HG02610 (cell line): ENCODE measurements around the gene ABLIM2.

Experiments used
- ATAC-seq: cut with Tn5 transposase; IDR thresholded peaks from one replicate; pipeline ENCODE4 v1.9.1; 2021; ENCODE audit warnings: mild to moderate bottlenecking, moderate library complexity; ENCODE audit not compliant: unreplicated experiment

ABLIM2 gene

DNA sequence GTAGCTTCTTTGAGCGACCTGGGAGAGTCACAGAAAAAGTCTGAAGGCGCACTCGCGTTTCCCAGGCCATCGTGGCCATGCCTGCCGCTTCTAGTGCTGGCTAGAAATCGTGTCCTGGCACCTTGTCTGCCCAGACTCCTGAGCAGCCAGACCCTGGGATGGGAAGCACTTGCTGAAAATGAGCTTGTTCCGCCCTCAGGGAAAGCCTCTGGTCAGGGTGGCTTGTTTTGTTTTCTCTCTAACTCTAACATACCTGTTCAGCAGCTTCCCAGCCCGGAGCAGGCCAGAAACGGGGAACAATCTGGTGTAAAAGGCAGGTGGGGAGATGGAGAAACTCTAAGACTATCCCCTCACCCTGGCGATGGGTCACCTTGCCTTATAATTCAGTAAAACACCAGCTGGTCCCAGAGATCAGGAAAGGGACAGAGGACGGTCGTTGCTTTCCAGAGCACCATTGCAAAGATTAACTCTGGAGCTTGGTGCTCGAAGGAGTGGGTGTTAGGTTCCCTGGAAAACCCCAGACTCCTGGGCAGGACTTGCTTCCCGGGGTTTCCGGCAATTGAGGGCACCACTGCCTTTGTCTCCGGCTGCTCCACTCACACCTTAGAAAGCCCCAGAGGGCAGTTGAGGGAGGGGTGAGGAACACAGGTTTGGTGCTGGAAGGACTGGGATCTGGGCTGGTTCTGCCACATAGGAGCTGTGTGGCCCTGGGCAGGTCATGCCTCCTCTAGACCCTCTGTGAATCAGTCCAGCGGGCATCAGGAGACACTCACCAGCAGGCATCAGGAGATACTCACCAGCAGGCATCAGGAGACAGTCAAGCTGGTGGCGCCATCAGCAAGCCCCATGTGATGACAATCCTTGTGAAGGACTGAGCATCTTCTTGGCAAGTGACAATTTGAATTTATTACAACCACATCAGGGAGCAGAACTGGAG is 36.0 kb upstream of the ABLIM2 start:
- no peak for ATAC-seq

DNA sequence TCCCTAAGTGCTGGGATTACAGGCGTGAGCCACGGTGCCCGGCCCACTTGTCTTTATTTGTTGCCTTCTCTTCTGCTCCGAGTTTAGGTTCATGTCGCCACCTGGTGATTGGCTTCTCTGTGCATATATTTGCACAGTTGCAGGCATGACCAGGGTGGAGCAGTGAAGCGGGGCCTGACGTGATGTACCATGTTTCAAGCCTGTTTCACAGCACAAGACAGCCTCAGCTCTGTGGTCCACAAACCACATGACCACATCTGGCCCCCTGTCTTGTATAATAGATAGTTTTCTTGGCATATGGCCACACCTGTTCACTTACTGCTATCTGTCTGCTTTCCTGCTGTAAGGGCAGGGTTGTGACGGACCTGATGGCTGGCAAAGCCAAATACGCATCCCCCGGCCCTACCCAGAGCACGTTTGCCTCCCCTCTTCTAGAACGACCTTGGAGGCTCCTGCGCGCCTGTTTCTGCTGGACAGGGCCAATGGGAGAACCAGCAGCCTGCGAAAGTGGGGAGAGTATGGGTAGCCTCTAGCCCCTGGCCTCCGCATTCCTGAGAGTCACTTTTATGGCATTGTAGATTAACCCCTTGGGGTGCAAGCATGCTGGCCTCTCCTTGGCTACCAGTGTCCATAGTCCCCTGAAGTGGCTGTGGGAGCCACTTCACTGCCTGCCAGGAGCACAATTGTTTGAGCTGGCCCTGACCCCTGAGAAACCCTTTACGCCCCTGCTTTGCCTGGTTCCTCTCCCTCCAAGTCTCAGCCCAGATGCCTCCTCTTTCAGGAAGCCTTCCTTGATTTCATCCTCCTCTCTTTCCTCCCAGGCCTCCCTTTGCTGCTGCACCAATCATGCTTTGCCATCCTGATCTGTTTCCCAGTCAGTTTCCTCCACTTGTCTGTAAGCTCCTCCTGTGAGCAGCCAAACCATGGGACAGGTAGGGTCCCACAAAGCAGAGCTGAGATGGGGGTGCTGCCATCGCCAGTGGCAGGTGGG is 34.4 kb upstream of the ABLIM2 start:
- peak; percentile 86 for ATAC-seq

DNA sequence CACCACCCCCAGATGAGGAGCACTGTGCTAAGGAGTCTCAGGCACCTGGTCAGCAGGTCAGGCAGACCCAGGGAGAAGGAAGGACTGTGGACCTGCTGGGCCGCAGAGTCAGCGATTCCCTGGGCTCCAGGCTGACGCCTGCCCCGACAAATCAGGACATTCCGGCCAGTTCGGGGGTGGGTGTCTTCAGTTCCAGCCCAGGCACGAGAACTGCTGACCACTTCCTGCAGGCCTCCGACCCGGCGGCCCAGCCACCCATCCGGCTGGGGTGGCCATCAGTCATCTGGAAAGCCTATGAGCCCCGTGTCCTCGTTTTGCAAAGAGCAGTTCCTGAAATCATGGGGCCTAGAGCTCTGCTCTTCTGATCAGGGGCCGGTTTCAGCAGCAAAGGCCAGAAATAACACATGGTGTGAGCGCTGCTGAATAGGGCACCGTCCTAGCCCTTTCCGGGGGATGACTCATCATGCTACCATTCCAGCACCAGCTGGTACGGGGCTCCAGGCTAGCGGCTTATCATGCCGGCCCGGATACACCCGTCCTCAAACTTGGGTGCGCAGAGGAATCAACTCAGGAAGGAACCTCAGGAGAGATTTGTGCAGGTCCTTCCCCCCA is 32.6 kb upstream of the ABLIM2 start:
- peak; percentile 47 for ATAC-seq

DNA sequence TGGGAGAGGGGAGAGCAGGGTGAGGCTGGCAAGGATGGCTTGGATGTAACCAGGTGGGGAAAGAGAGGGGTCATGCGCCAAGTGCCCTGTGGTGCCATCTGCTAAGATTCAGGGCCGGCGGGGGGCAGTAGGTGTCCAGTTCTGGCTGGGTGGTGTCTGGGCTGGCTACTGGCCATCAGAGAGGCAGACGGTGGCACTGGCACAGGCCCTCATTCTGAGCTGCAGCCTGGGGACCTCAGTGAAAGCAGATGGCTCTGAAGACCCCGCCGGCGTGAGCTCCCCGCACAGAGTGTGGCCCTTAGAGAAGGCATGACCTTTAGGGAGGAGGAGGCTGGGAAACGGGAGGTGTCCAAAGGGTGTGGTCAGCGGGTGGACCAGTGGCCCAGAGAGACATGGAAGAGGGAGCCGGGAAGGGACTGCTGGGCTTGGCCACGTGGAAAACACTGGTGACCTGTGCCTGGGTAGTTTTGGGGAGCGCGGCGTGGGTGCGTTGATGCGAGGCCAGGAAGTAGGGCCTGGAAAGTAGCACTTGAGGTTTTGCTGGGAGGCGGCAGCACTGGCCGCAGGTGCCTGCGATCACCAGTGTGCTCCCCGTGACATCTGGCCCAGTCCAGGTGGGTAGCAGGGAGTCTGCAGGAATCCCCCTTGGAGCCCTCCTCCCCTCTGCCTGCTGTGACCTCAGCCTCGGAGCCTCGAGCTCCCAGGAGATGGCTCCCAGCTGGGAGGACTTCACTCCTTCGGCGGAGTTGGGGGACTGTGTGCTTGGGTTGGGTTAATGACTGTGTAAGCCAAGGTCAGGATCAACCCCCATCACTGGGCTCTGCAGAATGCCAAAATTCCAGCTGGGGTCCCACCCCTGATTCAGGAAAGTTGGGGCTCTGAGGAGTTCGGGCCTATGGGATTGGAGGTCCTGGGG is 31.2 kb upstream of the ABLIM2 start:
- no peak for ATAC-seq

DNA sequence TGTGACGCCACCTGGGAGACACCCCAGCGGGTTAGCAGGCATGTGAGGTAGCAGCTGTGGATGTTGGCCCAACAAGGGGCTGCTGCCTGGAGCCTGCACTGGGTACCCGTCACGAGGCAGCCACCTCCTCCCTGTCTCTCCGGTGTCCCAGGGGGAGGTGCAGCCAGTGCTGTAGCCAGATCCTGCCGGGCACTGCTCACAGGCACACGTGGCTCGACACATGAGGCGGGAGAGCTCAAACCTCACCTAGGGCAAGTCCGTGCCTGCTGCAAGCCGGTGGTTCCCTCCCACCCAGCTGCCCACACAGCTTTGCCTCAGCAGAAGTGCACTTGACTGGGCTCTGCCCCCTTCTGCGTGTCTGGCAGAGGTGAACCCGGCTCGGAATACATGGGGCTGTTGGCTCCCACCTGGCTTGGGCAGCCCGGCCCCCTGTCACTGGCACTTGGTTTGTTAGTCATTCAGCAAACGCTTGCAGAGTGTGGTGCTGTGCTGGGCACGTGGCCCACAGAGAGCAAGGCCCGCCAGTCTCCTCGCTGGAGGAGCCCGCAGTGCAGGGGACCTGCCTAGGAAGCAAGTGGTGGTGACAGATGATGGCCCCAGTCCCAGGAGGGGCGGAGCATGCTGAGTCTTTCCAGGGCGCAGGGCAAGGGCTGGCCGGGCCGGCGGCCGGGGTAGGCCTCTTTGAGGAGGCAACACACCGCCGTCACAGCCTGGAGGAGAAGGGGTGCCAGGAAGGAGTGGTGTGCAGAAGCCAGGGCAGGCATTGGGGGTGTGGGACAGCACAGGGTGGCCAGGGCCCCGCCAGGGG is 30.3 kb upstream of the ABLIM2 start:
- ATAC-seq: no peak

DNA sequence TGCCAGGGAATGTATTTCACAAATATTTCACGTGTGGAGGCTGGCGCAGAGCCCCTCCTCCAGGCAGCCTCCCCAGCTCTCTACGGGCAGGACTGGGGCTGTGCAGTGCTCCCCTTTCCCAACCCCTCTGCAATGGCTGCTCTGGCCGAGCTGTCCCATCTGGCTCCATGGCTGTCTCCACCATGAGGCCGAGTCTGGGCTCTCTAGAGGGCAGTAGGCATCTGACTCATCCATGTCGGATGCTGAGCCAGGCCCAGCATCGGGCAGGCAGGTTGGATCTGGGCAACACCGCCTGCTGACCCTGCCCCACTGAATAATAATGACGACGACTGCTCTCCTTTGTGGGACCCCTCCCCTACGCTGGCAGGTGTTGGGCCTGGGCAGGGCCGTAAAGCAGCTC is 29.5 kb upstream of the ABLIM2 start:
- ATAC-seq: no peak

DNA sequence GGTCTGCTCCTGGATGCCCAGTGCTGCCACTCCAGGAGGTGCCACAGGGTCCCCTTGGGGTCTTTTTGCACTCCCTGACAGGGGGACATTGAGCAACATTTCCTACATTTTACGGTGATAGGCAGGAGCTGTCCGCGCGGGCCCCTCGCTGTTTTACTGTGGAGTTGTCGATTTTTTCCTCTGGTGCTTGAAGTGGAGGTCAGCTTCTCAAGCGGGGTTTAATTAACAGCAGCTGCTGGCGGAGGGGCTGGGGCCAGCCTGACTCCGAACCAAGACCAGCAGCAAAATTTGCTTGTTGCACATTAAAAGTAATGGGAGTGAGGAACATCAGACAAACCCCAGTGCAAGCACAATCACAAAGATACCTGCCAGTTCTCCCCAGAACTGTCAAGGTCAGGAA is 27.3 kb upstream of the ABLIM2 start:
- no peak for ATAC-seq

DNA sequence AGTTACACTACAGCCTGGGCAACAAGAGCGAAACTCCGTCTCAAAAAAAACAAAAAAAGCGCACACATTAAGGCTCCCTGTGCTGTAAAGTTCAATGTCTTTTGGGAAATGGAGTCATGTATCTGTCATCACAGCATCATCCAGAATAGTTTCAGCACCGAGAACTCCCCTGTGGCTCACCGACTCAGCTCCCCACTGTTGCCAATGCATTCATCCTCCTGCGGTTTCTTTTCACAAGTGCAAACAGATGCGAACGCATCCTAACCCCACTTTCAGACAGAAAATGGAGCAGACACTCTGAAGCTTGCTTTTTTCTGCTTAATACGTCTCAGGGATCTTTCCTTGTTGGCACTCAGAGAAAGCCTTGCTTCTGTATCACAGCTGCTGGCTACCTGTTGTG is 26.7 kb upstream of the ABLIM2 start:
- no peak for ATAC-seq

DNA sequence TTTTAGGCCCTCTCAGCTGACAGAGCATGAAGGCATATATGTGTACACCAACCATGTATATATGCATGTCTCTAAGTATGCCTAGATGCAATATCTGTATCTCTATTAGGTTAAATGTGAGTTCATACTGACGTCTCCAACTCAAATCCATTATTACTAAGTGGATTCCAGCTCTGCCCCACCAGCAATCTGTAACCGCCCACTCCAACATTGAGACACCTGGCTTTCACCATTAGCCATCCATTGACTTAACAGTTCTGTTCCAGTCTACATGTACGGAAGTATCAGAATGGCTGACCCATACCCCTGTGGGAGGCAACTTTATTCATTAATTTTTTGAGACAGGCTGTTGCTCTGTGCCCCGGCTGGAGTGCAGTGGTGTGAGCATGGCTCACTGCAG is 25.4 kb upstream of the ABLIM2 start:
- ATAC-seq: no peak

DNA sequence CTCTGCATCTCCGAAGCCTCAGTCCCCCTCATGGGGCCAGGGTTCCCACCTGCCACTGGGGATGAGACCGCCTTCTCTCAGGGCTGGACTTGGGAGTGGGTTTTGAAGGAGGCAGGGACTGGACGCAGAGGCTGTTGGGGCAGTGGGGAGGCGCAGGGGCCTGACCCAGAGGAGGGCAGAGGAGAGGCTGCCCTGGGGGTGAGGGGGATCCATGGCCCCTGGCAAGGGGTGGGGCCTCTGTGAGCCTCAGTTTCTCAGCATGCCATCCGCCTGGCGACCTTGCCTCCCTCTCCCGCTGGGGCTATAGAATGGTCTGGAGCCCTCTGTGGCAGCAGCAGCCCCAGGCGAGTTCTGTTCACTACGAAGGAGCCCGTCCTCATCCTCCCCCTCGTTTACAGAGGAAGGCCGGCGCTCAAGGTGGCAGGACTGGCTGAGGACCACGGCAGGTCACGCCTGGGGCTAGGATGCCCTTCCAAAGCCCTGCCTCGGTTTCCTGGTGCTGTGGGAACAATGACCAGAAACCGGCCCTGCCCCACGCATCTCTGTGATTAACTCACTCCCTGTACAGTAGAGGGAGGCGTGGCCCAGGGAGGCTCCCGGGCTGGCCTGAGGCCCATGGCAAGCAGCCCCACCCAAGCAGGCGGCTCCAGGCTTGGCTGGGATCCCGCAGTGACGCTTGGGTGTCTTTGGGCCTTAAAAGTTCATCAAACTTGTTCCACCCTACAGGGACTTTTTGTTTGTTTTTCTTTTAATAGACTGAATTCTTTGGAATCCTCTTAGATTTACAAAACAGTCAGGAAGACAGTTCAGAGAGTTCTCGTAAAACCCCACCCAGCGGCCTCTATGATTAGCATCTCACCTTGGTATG is 24.5 kb upstream of the ABLIM2 start:
- ATAC-seq: no peak

DNA sequence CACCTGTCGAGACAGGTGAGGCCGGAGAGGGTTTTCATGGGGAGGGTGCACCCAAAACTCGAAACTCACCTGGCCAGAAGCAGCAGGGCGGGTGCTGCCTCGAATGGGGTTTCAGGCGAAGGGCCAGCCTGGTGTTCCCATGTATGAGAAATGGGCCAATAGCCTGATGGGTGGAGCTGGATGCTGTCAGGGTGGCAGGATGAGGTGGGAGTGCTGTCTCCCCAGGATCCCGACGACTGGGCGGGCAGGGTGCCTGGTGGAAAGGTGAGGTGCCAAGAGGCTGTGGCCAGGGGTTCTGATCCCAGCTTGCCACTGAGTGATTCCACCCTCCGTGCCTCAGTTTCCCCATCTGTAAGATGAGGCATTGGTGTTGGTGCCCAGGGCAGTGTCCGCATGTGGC is 23.7 kb upstream of the ABLIM2 start:
- no peak for ATAC-seq

DNA sequence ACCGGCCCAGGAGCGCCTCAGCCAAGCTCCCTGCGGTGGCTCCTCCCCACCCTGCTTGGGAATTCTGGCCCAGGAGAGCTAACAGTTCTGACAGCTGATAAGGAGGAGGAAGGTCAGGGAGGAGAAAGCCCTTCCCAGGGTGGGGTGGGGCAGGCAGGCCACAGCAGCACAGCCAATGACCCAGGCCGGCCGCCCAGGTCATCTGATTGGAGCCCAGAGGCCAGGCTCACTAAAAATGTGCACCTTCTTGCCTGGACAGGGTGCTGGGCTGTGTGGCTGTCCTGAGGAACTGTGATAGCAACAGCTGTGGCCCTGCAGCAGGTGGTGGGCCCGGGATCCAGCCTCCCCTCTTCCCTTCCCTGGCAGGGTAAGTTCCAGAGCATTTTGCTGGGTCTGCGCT is 23.2 kb upstream of the ABLIM2 start:
- no peak for ATAC-seq

DNA sequence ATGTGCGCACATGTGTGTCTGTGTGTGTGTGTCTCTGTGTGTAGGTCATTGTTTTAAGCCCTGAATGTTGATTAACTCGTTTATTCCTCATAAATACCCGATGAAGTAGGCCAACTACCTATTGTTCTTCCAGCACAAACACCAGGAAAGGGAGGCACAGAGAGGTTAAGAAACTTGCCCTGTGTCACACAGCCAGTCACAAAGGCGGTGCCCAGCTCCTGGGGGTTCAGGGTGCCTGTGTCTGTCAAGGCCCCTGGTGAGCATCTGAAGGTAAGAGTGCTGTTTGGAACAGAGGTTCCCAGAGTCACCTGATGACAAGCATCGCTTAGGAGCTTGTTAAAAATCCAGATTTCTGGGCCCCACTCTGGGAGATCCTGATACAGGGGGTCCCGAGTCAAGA is 22.5 kb upstream of the ABLIM2 start:
- ATAC-seq: no peak

DNA sequence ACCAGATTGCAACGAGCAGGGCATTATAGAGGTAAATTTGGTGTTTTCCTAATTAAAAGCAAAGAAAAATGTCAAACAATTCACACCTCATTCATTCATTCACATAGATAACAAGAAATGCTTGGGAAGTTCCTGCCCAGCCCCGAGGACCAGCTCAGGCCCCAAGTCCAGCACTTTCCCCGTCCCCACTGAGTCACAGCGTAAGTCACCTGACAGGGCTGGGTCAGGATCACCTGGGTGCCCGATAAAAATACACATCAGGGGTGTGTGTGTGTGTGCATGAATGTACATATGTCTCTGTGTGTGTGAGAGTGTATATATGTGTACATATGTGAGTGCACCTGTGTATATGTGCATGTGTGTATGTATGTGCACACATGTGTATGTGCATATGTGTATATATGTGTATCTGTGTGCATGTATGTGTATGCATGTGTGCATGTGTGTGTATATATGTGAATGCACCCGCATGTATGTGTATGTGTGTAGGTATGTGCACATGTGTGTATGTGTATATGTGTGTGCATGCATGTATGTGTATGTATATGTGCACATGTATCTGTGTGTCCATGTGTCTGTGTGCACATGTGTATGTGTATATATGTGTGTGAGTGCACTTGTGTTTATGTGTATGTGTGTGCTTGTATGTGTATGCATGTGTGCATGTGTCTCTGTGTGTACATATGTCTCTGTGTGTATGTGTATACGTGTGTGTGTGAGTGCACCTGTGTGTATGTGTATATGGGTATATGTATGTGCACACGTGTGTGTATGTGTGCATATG is 21.9 kb upstream of the ABLIM2 start:
- ATAC-seq: no peak

DNA sequence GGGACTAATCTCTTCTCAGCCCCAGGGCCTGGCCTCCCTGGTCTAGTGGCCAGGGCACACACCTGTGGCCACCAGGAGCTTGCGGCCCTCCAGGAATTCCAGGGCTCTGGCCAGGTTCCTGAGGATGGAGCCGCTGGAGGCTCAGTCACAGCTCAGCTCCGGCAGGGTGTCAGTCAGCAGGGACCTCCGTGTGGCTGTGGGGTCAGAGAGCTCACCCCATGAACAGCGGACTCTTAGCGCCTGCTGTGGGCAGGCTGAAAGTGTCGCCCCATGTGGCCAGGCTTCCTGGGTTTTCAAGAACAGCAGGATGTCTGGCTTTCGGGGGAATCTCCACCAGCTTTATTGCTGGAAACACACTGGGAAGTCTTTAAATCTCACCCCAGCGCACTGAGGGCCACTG is 21.2 kb upstream of the ABLIM2 start:
- no peak for ATAC-seq

DNA sequence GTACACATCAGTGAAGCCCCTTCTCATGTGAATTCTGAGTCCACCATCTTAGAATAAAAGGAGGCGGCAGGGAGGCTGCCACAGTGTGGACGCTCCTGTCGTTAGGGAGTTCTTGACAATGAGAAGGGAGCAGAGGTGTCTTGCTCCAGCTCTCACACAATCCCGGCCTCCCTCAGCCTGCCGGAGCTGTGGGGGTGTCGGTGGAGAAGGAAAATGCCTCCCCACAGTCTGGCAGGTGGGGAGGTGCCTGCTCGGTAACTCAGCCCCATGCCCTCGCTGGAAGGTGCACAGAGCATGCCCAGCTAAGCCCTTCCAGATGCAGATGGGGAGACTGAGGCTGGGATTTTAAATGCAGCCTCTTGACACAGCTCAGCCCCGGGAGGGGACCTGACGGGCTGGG is 20.5 kb upstream of the ABLIM2 start:
- no peak for ATAC-seq

DNA sequence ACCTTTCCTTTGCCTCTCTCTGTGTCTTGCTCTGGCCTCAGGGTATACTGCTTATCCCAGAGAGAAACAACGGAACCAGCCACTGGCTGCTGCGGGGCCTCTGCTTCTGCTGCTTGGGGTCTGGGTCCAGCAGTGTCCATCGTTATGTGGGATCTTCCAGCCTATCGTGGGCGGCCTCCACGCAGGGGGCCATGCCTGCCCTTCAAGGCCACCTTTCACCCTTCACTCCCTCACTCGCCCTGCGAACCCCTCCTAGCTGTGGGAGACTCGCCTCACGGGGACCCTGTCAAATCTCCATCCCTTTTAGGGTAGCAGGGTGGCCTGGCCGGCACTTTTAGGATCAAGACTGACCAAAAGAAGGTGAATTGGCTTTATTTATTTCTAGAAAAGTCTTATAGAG is 19.3 kb upstream of the ABLIM2 start:
- no peak for ATAC-seq

DNA sequence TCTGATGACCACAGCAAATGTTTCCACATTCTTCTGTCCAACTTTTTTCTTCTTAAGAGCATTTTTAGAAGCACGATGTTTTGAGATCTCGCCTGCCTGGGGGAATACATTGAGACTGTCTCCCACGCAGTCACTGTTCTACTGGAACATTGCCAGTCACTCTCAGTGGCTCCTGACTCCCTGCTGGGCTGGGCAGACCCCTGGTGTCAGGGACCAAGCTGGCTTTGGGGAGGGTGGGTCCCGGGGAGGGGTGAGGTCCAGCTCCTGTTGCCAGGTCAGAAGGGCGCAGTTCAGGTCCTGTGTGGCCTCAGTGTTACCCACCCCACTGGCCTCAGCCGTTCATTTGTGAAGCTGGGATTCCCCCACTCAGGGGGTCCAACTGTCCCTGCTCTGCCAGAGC is 18.9 kb upstream of the ABLIM2 start:
- no peak for ATAC-seq
